HepG2 (cell line): ENCODE results near the gene CTSZ. TPM values are rescaled to one million over a fixed set of nuclear protein-coding genes. Genes with fewer than 3 reads are reported as not detected.
A peak's percentile ranks its signal among the peaks of the same experiment; 100 is the strongest.

ENCODE experiments used
- ATAC-seq: fragments of 200-7000 bp; cut with Tn5 transposase; 3 replicates; pipeline ENCODE4 v1.9.1; 2020; ENCODE audit warnings: mild to moderate bottlenecking, moderate library complexity
- BruUV-seq: library from RNA; stranded (reverse); fragments of 400-500 nt; replicated peaks from 2 replicates; lab custom pipeline; 2021; lab: Mats Ljungman, UMichigan
- CTCF ChIA-PET: fragments of 300-600 bp; formaldehyde crosslinking; extraction: SDS; loops from one replicate; lab custom pipeline; 2021; ENCODE audit warnings: low total read pairs, inconsistent platforms, low intra/inter-chr PET ratio; lab: Yijun Ruan, JAX
- POLR2A ChIA-PET: fragments of 350-600 bp; sonication (Branson Sonifier 250); formaldehyde crosslinking; loops from one replicate; lab custom pipeline; 2020; ENCODE audit warnings: antibody characterized with exemption, inconsistent platforms; lab: Yijun Ruan, JAX
- DNase-seq: peaks from one replicate; pipeline ENCODE4 v3.0.0-alpha.2; 2015; ENCODE audit warnings: low spot score
- FAIRE-seq: peaks from 3 replicates; lab custom pipeline; 2011; peaks lifted over from hg19 to GRCh38; lab: Jason Lieb, UNC
- H2AFZ ChIP-seq: one replicate; pipeline ENCODE4 v1.6.1; 2011; ENCODE audit warnings: low read length, inconsistent platforms
- H3K27ac ChIP-seq: fragments of 300-600 bp; 3 replicates; pipeline ENCODE4 v1.8.0; 2011; ENCODE audit warnings: mixed run types, mild to moderate bottlenecking, mixed read lengths, low read length, inconsistent platforms; ENCODE audit not compliant: insufficient read depth; ENCODE audit errors: extremely low read length
- H3K27me3 ChIP-seq, 2 experiments: fragments of 200-600 bp in 1 of 2; 2 replicates in 1 of 2; 3 replicates in 1 of 2; pipeline versions ENCODE4 v1.6.0 to v1.8.0; 2011; ENCODE audit warnings: low read length in 2 of 2, mild to moderate bottlenecking in 2 of 2, moderate library complexity in 2 of 2, inconsistent platforms in 1 of 2; ENCODE audit not compliant: insufficient read depth in 2 of 2, control insufficient read depth in 1 of 2
- H3K36me3 ChIP-seq, 2 experiments: fragments of 200-600 bp in 1 of 2; replicated peaks in 1 of 2; 2 replicates in 1 of 2; 3 replicates in 1 of 2; pipeline versions ENCODE4 v1.5.1 to v1.8.0; 2011; ENCODE audit warnings: low read length in 2 of 2, inconsistent platforms in 1 of 2; ENCODE audit not compliant: insufficient read depth in 2 of 2, control insufficient read depth in 1 of 2
- H3K4me1 ChIP-seq: 2 replicates; pipeline ENCODE4 v1.5.1; 2012; ENCODE audit warnings: low read length, inconsistent platforms; ENCODE audit not compliant: insufficient read depth
- H3K4me2 ChIP-seq: 2 replicates; pipeline ENCODE4 v1.6.0; 2011; ENCODE audit warnings: low read depth, low read length, inconsistent platforms
- H3K4me3 ChIP-seq, 3 experiments: fragments of 200-600 bp in 1 of 3; sonication (generic), shearing (Covaris generic) in 1 of 3; replicated peaks in 1 of 3; 2 replicates each; pipeline ENCODE4 v1.5.1; 2011 to 2016; ENCODE audit warnings: low read length in 3 of 3, inconsistent platforms in 2 of 3, low read depth in 2 of 3, mild to moderate bottlenecking in 2 of 3, control low read depth in 1 of 3, mixed read lengths in 1 of 3; ENCODE audit not compliant: insufficient read depth in 1 of 3
- H3K79me2 ChIP-seq: one replicate; pipeline ENCODE4 v1.6.1; 2011; ENCODE audit warnings: low read length, inconsistent platforms; ENCODE audit not compliant: insufficient read depth
- H3K9ac ChIP-seq: 2 replicates; pipeline ENCODE4 v1.6.0; 2011; ENCODE audit warnings: mild to moderate bottlenecking, low read depth, low read length, inconsistent platforms; ENCODE audit not compliant: insufficient read depth
- H3K9me3 ChIP-seq: 2 replicates; pipeline ENCODE4 v1.5.1; 2012; ENCODE audit warnings: mild to moderate bottlenecking, low read length
- H4K20me1 ChIP-seq: 2 replicates; pipeline ENCODE4 v1.6.0; 2011; ENCODE audit warnings: inconsistent platforms, mild to moderate bottlenecking, low read length, moderate library complexity; ENCODE audit not compliant: insufficient read depth
- EEA1 ChIP-seq: sonication (generic); formaldehyde crosslinking; IDR thresholded peaks from 2 replicates; pipeline ENCODE4 v1.5.1; 2020; ENCODE audit warnings: mild to moderate bottlenecking, missing genetic modification reagents, borderline replicate concordance
- ESRRA ChIP-seq: sonication (generic); formaldehyde crosslinking; IDR thresholded peaks from 2 replicates; pipeline ENCODE4 v1.5.1; 2020; ENCODE audit warnings: mild to moderate bottlenecking, low read depth, missing genetic modification reagents
- HMGA1 ChIP-seq: sonication (generic); formaldehyde crosslinking; conservative IDR thresholded peaks from 2 replicates; pipeline ENCODE4 v1.4.0; 2020; ENCODE audit warnings: missing genetic modification reagents
- NONO ChIP-seq, 2 experiments: fragments of 450-650 bp in 1 of 2; sonication (generic) in 1 of 2; formaldehyde crosslinking in 1 of 2; IDR thresholded peaks in 1 of 2; conservative IDR thresholded peaks in 1 of 2; 2 replicates each; pipeline versions ENCODE4 v1.6.1 to v1.8.0; 2017 to 2022; ENCODE audit warnings: mild to moderate bottlenecking in 1 of 2, missing genetic modification reagents in 1 of 2, moderate library complexity in 1 of 2
- NR0B2 ChIP-seq: sonication (generic); formaldehyde crosslinking; IDR thresholded peaks from 2 replicates; pipeline ENCODE4 v1.4.0; 2020; ENCODE audit warnings: mild to moderate bottlenecking, missing genetic modification reagents
- NR1H2 ChIP-seq: sonication (generic); formaldehyde crosslinking; IDR thresholded peaks from 2 replicates; pipeline ENCODE4 v1.8.1; 2022; ENCODE audit warnings: low read depth, missing genetic modification reagents, borderline replicate concordance
- ZBTB38 ChIP-seq: sonication (generic); formaldehyde crosslinking; IDR thresholded peaks from 2 replicates; pipeline ENCODE4 v1.5.1; 2020; ENCODE audit warnings: mild to moderate bottlenecking, missing genetic modification reagents
- ZFYVE20 ChIP-seq: sonication (generic); formaldehyde crosslinking; IDR thresholded peaks from 2 replicates; pipeline ENCODE4 v1.8.0; 2023; ENCODE audit warnings: low read depth, mild to moderate bottlenecking, moderate library complexity, missing genetic modification reagents, borderline replicate concordance
- ZNF235 ChIP-seq: sonication (generic); formaldehyde crosslinking; IDR thresholded peaks from 2 replicates; pipeline ENCODE4 v1.8.1; 2023; ENCODE audit warnings: mild to moderate bottlenecking, missing genetic modification reagents, borderline replicate concordance
- ZNF687 ChIP-seq: sonication (generic); formaldehyde crosslinking; IDR thresholded peaks from 2 replicates; pipeline ENCODE4 v1.5.1; 2020; ENCODE audit warnings: mild to moderate bottlenecking, missing genetic modification reagents, moderate library complexity
- ZSCAN31 ChIP-seq: sonication (generic); formaldehyde crosslinking; IDR thresholded peaks from 2 replicates; pipeline ENCODE4 v1.5.0; 2020; ENCODE audit warnings: low read depth, mild to moderate bottlenecking, missing genetic modification reagents
- WGBS: methylation state at CpG from one replicate; pipeline ENCODE4 v1.1.6; 2017; ENCODE audit warnings: low lambda C conversion rate; 5-methylcytosine and 5-hydroxymethylcytosine counted together
- in situ Hi-C: cut with HindIII; loops from 2 replicates; pipeline ENCODE4 v1.10.0; 2017; ENCODE audit warnings: low pct_unique_long_range_greater_than_20kb; ENCODE audit not compliant: extremely low pct_ligation_motif_present
- intact Hi-C: fragments of 100-400 bp; cut with micrococcal nuclease; formaldehyde crosslinking; loops from one replicate; pipeline ENCODE4 v1.10.0; 2022; ENCODE audit not compliant: unreplicated experiment
- polyA plus RNA-seq, 8 experiments: library from polyadenylated mRNA; depleted of rRNA in 3 of 8; stranded (reverse) in 7 of 8; unstranded in 1 of 8; fragments of >200 nt; fragmentation: Illumina TruSeq in 4 of 8; extraction: Trizol in 4 of 8; gene quantifications; 2 replicates each; pipeline versions ENCODE4 v1.2.1 to v1.2.3, GENCODE V29; 2011 to 2016; ENCODE audit warnings: low read depth in 4 of 8, missing spikeins in 1 of 8, mixed read lengths in 1 of 8; ENCODE audit not compliant: insufficient read depth in 1 of 8
- total RNA-seq, 5 experiments: library from RNA; depleted of rRNA; stranded (reverse); fragments of >200 nt; fragmentation: Illumina TruSeq; extraction: Trizol; gene quantifications; 2 replicates each; pipeline ENCODE4 v1.2.3, GENCODE V29; 2016; ENCODE audit warnings: low read depth in 1 of 5
- TF ChIP-seq, protein P1 (sequence below): sonication (generic); formaldehyde crosslinking; IDR thresholded peaks from 2 replicates; pipeline ENCODE4 v1.8.1; 2023; ENCODE audit warnings: missing genetic modification reagents, inconsistent platforms, borderline replicate concordance
- TF ChIP-seq, protein P2 (sequence below): sonication (generic); formaldehyde crosslinking; IDR thresholded peaks from 2 replicates; pipeline ENCODE4 v1.8.0; 2022; ENCODE audit warnings: low read depth, missing genetic modification reagents
- TF ChIP-seq, protein P3 (sequence below): sonication (generic); formaldehyde crosslinking; IDR thresholded peaks from 2 replicates; pipeline ENCODE4 v1.5.0; 2020; ENCODE audit warnings: missing genetic modification reagents, mild to moderate bottlenecking, borderline replicate concordance

CTSZ gene
- total and polyA plus RNA-seq, 2 of the 13 experiments (the other 11 are each of a cell fraction or from before 2014, with no cell fraction given), result 0.33 TPM; not detected in 1

GRCh38 chr20:59022754-59023153 lies 15.7 kb upstream of the CTSZ start:
- WGBS, result 96% methylated on average over 15 of the region's 15 CpGs
- FAIRE-seq (no peak), DNase-seq (no peak), ATAC-seq (no peak)
- no TSS peak for BruUV-seq
- Histone ChIP-seq H3K9me3 (no peaks in the 10 kb centered on the region), H3K4me2 (no peak overlapping the region), H3K27me3 (no peaks in the 10 kb centered on the region), H4K20me1 (peaks cover 5% of the 10 kb centered on the region; the same call in 1 of the 2 replicates), H3K36me3 (peaks cover 25 to 54% of the 10 kb centered on the region in 2 experiments), H3K4me3 (no peak overlapping the region), H3K9ac (no peak overlapping the region), H2AFZ (no peak overlapping the region), H3K27ac (no peak overlapping the region), H3K79me2 (peaks cover 26% of the 10 kb centered on the region), H3K4me1 (peaks cover 43% of the 10 kb centered on the region)
- in situ Hi-C loops (no loop called here), intact Hi-C loops (no loop called here)
- CTCF ChIA-PET, result no interaction called here
- POLR2A ChIA-PET, result interaction anchor here (0.7 to 1.6 kb wide), 3 partner anchors 9 to 916 kb away, joined by 3 to 6 read pairs (median 5); partner anchors contain the start of gene ATP5F1E
- TF ChIP-seq NR1H2 (CRISPR knock-in tag) (no peak), ZNF235 (no peak), NR0B2 (no peak), HMGA1 (no peak), NONO (IDR thresholded peaks at IDR 0.05) (no peak), NONO (CRISPR knock-in tag; conservative IDR thresholded peaks at IDR 0.05) (no peak), EEA1 (no peak), ZSCAN31 (CRISPR knock-in tag) (no peak), ZFYVE20 (CRISPR knock-in tag) (no peak), ZBTB38 (peak; percentile 38; the same call in 1 of the 2 replicates), ESRRA (no peak), ZNF687 (0 out of 2 replicates have a peak, but pooled peaks have one; percentile 12)
- TF ChIP-seq, protein P1, sequence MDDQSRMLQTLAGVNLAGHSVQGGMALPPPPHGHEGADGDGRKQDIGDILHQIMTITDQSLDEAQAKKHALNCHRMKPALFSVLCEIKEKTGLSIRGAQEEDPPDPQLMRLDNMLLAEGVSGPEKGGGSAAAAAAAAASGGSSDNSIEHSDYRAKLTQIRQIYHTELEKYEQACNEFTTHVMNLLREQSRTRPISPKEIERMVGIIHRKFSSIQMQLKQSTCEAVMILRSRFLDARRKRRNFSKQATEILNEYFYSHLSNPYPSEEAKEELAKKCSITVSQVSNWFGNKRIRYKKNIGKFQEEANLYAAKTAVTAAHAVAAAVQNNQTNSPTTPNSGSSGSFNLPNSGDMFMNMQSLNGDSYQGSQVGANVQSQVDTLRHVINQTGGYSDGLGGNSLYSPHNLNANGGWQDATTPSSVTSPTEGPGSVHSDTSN (CRISPR knock-in tag), result no peak
- TF ChIP-seq, protein P2, sequence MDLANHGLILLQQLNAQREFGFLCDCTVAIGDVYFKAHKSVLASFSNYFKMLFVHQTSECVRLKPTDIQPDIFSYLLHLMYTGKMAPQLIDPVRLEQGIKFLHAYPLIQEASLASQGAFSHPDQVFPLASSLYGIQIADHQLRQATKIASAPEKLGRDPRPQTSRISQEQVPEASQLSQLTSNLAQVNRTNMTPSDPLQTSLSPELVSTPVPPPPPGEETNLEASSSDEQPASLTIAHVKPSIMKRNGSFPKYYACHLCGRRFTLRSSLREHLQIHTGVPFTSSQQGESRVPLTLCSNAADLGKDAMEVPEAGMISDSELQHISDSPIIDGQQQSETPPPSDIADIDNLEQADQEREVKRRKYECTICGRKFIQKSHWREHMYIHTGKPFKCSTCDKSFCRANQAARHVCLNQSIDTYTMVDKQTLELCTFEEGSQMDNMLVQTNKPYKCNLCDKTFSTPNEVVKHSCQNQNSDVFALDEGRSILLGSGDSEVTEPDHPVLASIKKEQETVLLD (CRISPR knock-in tag), result no peak
- TF ChIP-seq, protein P3, sequence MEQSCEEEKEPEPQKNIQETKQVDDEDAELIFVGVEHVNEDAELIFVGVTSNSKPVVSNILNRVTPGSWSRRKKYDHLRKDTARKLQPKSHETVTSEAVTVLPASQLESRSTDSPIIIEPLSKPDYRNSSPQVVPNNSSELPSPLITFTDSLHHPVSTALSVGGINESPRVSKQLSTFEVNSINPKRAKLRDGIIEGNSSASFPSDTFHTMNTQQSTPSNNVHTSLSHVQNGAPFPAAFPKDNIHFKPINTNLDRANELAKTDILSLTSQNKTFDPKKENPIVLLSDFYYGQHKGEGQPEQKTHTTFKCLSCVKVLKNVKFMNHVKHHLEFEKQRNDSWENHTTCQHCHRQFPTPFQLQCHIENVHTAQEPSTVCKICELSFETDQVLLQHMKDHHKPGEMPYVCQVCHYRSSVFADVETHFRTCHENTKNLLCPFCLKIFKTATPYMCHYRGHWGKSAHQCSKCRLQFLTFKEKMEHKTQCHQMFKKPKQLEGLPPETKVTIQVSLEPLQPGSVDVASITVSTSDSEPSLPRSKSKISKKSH (CRISPR knock-in tag), result 0 out of 2 replicates have a peak, but pooled peaks have one; percentile 36
